Natural killer cell (primary cell): ENCODE data around the gene HMGN4. TPM values are rescaled to one million over a fixed set of nuclear protein-coding genes. Genes with fewer than 3 reads are reported as not detected.

Experiments
- ATAC-seq, 3 donors: fragments of 150-1000 bp in 2 of 3; fragments of 200-7000 bp in 1 of 3; cut with Tn5 transposase; 1 replicate in 1 of 3; 2 replicates in 2 of 3; pipeline ENCODE4 v1.10.0; 2021; ENCODE audit warnings: mild to moderate bottlenecking in 2 of 3, moderate library complexity in 2 of 3
- DNase-seq, 2 donors: peaks; one replicate each; pipeline versions ENCODE4 v3.0.0 to v3.0.0-alpha.2; 2013 to 2021; ENCODE audit warnings: mixed read lengths in 1 of 2
- H3K27ac ChIP-seq: one replicate; pipeline ENCODE4 v1.5.1; 2013; ENCODE audit warnings: mild to moderate bottlenecking, low read length
- H3K27me3 ChIP-seq: one replicate; pipeline ENCODE4 v1.6.1; 2013; ENCODE audit warnings: low read length; ENCODE audit not compliant: control insufficient read depth, insufficient read depth
- H3K36me3 ChIP-seq: one replicate; pipeline ENCODE4 v1.6.1; 2013; ENCODE audit warnings: low read length; ENCODE audit not compliant: control insufficient read depth, insufficient read depth
- H3K4me1 ChIP-seq: one replicate; pipeline ENCODE4 v1.6.1; 2013; ENCODE audit warnings: low read length; ENCODE audit not compliant: control insufficient read depth, insufficient read depth
- H3K4me3 ChIP-seq: one replicate; pipeline ENCODE4 v1.5.1; 2013; ENCODE audit warnings: low read length
- H3K9me3 ChIP-seq: one replicate; pipeline ENCODE4 v1.6.1; 2013; ENCODE audit warnings: low read length; ENCODE audit not compliant: control insufficient read depth, insufficient read depth
- H3K27ac Mint-ChIP-seq, 2 donors: one replicate each; pipeline ENCODE4 v1.8.0; 2022; ENCODE audit warnings: mild to moderate bottlenecking in 2 of 2, mixed read lengths in 2 of 2, moderate library complexity in 1 of 2
- H3K27me3 Mint-ChIP-seq, 2 donors: one replicate each; pipeline ENCODE4 v1.8.0; 2022; ENCODE audit warnings: low read depth in 2 of 2, mixed read lengths in 2 of 2
- H3K36me3 Mint-ChIP-seq: one replicate; pipeline ENCODE4 v1.8.0; 2022; ENCODE audit warnings: mixed read lengths
- H3K4me1 Mint-ChIP-seq, 2 donors: one replicate each; pipeline ENCODE4 v1.8.0; 2022; ENCODE audit warnings: mixed read lengths in 2 of 2
- H3K4me3 Mint-ChIP-seq: one replicate; pipeline ENCODE4 v1.8.0; 2022; ENCODE audit warnings: mild to moderate bottlenecking, moderate library complexity, mixed read lengths
- H3K9me3 Mint-ChIP-seq, 2 donors: one replicate each; pipeline ENCODE4 v1.8.0; 2022; ENCODE audit warnings: mixed read lengths in 2 of 2
- CTCF ChIP-seq: fragments of 200-600 bp; IDR thresholded peaks from one replicate; pipeline ENCODE4 v1.8.0; 2022; ENCODE audit warnings: antibody characterized with exemption
- WGBS: methylation state at CpG from one replicate; pipeline ENCODE4 v1.1.7; 2013; ENCODE audit warnings: missing lambda C conversion rate; ENCODE audit not compliant: insufficient coverage; 5-methylcytosine and 5-hydroxymethylcytosine counted together
- intact Hi-C: fragments of 100-400 bp; cut with micrococcal nuclease; formaldehyde crosslinking; loops from one replicate; pipeline ENCODE4 v1.14.2; 2022
- total RNA-seq, 4 donors: library from RNA; stranded (reverse); fragments of 120-200 nt in 1 of 4; gene quantifications; one replicate each; pipeline versions ENCODE4 v1.2.3 to v1.2.4, GENCODE V29; 2013 to 2022

Gene HMGN4
- total RNA-seq, 3 donors from 2014 or later (not counting 1 experiment from before 2014, with no cell fraction given): 55.7 to 80.6 (median 70.3) TPM

GRCh38 chr6:26516481-26517427, 21.4 kb upstream of the HMGN4 start:
- H3K4me1 ChIP-seq: peaks cover 6% of the 10 kb centered on the region
- WGBS: 94% methylated on average over 8 of the region's 9 CpGs
- H3K27me3 ChIP-seq: no peaks in the 10 kb centered on the region
- Mint-ChIP-seq H3K4me3 (no peak overlapping the region), H3K36me3 (peaks cover 5% of the 10 kb centered on the region), H3K27ac (no peak overlapping the region), H3K27me3 (no peaks in the 10 kb centered on the region), H3K4me1 (peaks cover 13 to 18% of the 10 kb centered on the region in 2 donors), H3K9me3 (no peaks in the 10 kb centered on the region)
- intact Hi-C loops: no loop called here
- no peaks in the 10 kb centered on the region for H3K9me3 ChIP-seq
- no peaks in the 10 kb centered on the region for H3K36me3 ChIP-seq
- DNase-seq (no peak), ATAC-seq (no peak)
- H3K27ac ChIP-seq: no peak overlapping the region
- no peak for TF ChIP-seq CTCF
- H3K4me3 ChIP-seq: no peak overlapping the region

- H3K4me1 ChIP-seq: peaks cover 13% of the 10 kb centered on the region
- no peaks in the 10 kb centered on the region for H3K9me3 Mint-ChIP-seq
- H3K4me3 Mint-ChIP-seq: no peak overlapping the region
- DNase-seq (no peak), ATAC-seq (no peak)
- H3K27me3 ChIP-seq: no peaks in the 10 kb centered on the region
- TF ChIP-seq CTCF: no peak
- intact Hi-C loops: no loop called here
- peaks cover 5% of the 10 kb centered on the region for H3K36me3 Mint-ChIP-seq
- WGBS: 100% methylated on average over 2 of the region's 2 CpGs
- H3K4me3 ChIP-seq: no peak overlapping the region
- no peaks in the 10 kb centered on the region for H3K36me3 ChIP-seq
- H3K9me3 ChIP-seq: no peaks in the 10 kb centered on the region
- no peak overlapping the region for H3K27ac Mint-ChIP-seq
- peaks cover 26 to 30% of the 10 kb centered on the region in 2 donors for H3K4me1 Mint-ChIP-seq
- H3K27ac ChIP-seq: no peak overlapping the region
- no peaks in the 10 kb centered on the region for H3K27me3 Mint-ChIP-seq
Measured at GRCh38 chr6:26519359-26519758, 18.8 kb upstream of the HMGN4 start.

GRCh38 chr6:26520237-26520849, 17.8 kb upstream of the HMGN4 start:
- H3K4me1 ChIP-seq: peaks cover 13% of the 10 kb centered on the region
- H3K36me3 ChIP-seq: no peaks in the 10 kb centered on the region
- no peak for TF ChIP-seq CTCF
- Mint-ChIP-seq H3K4me1 (peaks cover 26 to 30% of the 10 kb centered on the region in 2 donors), H3K9me3 (no peaks in the 10 kb centered on the region), H3K27ac (peak overlapping the region; percentile 89 to 96), H3K27me3 (no peaks in the 10 kb centered on the region), H3K36me3 (peaks cover 5% of the 10 kb centered on the region), H3K4me3 (peak overlapping the region; percentile 85)
- peak overlapping the region; percentile 93 for H3K27ac ChIP-seq
- 33% methylated on average over 9 of the region's 21 CpGs for WGBS
- no peaks in the 10 kb centered on the region for H3K9me3 ChIP-seq
- DNase-seq (no peak), ATAC-seq (peak; percentile 17 to 21 (median 20))
- intact Hi-C loops: loop anchor here (1.0 kb wide), 1 partner anchor 47 kb away; no protein-coding TSS in a partner anchor
- no peaks in the 10 kb centered on the region for H3K27me3 ChIP-seq
- H3K4me3 ChIP-seq: peak overlapping the region; percentile 85
